HCT116 (cell line): Measurements from ENCODE around the gene FLOT1. TPM values are rescaled to one million over a fixed set of nuclear protein-coding genes. Genes with fewer than 3 reads are reported as not detected.
A peak's percentile ranks its signal among the peaks of the same experiment; 100 is the strongest.

Experiments
- ATAC-seq: fragments of 200-7000 bp; cut with Tn5 transposase; 2 replicates; pipeline ENCODE4 v1.9.1; 2020; ENCODE audit warnings: mild to moderate bottlenecking, moderate library complexity
- BruUV-seq: library from RNA; stranded (reverse); fragments of 400-500 nt; replicated peaks from 2 replicates; lab custom pipeline; 2021; lab: Mats Ljungman, UMichigan
- CTCF ChIA-PET: fragments of 300-600 bp; sonication (Branson Sonifier 250); formaldehyde crosslinking; loops from one replicate; lab custom pipeline; 2021; ENCODE audit warnings: antibody characterized with exemption; lab: Charles Lee
- POLR2A ChIA-PET: fragments of 300-600, 350-600 bp; sonication (Branson Sonifier 250); formaldehyde crosslinking; loops from one replicate; lab custom pipeline; 2021; ENCODE audit warnings: antibody characterized with exemption; lab: Charles Lee
- RAD21 ChIA-PET, 2 experiments: fragments of 300-600 bp; sonication (Branson Sonifier 250); formaldehyde crosslinking; loops; one replicate each; lab custom pipeline; 2023; ENCODE audit warnings: low total read pairs in 2 of 2; ENCODE audit not compliant: uncharacterized antibody in 2 of 2, unreplicated experiment in 2 of 2, low non-redundant PET in 1 of 2; lab: Charles Lee
- DNase-seq: peaks from one replicate; pipeline ENCODE4 v3.0.0-alpha.2; 2010; ENCODE audit warnings: low read depth, low spot score
- H2AFZ ChIP-seq: fragments of 200-600 bp; shearing (Covaris generic), sonication (generic); 2 replicates; pipeline ENCODE4 v1.6.1; 2017; ENCODE audit warnings: low read depth, mixed run types, mixed read lengths, antibody characterized with exemption, low read length; ENCODE audit not compliant: poor library complexity, severe bottlenecking
- H3K27ac ChIP-seq: 2 replicates; pipeline ENCODE4 v1.5.1; 2012; ENCODE audit warnings: low read depth, low read length
- H3K27me3 ChIP-seq: fragments of 200-600 bp; sonication (generic); 2 replicates; pipeline ENCODE4 v1.6.1; 2016; ENCODE audit warnings: mixed run types, low read length, mixed read lengths; ENCODE audit not compliant: insufficient read depth
- H3K36me3 ChIP-seq, 2 experiments: fragments of 200-500 bp in 1 of 2; fragments of 200-600 bp in 1 of 2; sonication (Bioruptor generic) in 1 of 2; sonication (generic) in 1 of 2; 2 replicates each; pipeline versions ENCODE4 v1.5.1 to v1.6.1; 2014 to 2016; ENCODE audit warnings: low read length in 2 of 2, inconsistent platforms in 1 of 2, mixed read lengths in 1 of 2, mixed run types in 1 of 2; ENCODE audit not compliant: insufficient read depth in 2 of 2, control insufficient read depth in 1 of 2
- H3K4me1 ChIP-seq, 2 experiments: fragments of 200-600 bp in 1 of 2; sonication (generic) in 1 of 2; 2 replicates each; pipeline versions ENCODE4 v1.5.1 to v1.6.1; 2012 to 2017; ENCODE audit warnings: low read length in 2 of 2, inconsistent platforms in 1 of 2, mild to moderate bottlenecking in 1 of 2, mixed read lengths in 1 of 2, mixed run types in 1 of 2, moderate library complexity in 1 of 2; ENCODE audit not compliant: insufficient read depth in 2 of 2, control insufficient read depth in 1 of 2
- H3K4me2 ChIP-seq: fragments of 200-600 bp; sonication (generic); 2 replicates; pipeline ENCODE4 v1.6.1; 2017; ENCODE audit warnings: mixed run types, low read length, mixed read lengths
- H3K4me3 ChIP-seq, 2 experiments: fragments of 200-600 bp in 1 of 2; sonication (generic) in 1 of 2; replicated peaks in 1 of 2; 2 replicates each; pipeline ENCODE4 v1.5.1; 2011 to 2016; ENCODE audit warnings: low read length in 2 of 2, control low read depth in 1 of 2, low read depth in 1 of 2, mild to moderate bottlenecking in 1 of 2, mixed read lengths in 1 of 2, mixed run types in 1 of 2
- H3K79me2 ChIP-seq: fragments of 200-600 bp; sonication (generic); 2 replicates; pipeline ENCODE4 v1.6.1; 2017; ENCODE audit warnings: mild to moderate bottlenecking, mixed run types, low read length, moderate library complexity, mixed read lengths; ENCODE audit not compliant: insufficient read depth
- H3K9ac ChIP-seq: fragments of 200-600 bp; sonication (generic); 2 replicates; pipeline ENCODE4 v1.6.1; 2016; ENCODE audit warnings: low read length, mixed read lengths
- H3K9me2 ChIP-seq: fragments of 200-600 bp; sonication (generic), shearing (Covaris generic); 2 replicates; pipeline ENCODE4 v1.6.1; 2017; ENCODE audit warnings: mixed run types, mild to moderate bottlenecking, moderate library complexity; ENCODE audit not compliant: insufficient read depth
- H3K9me3 ChIP-seq, 2 experiments: fragments of 200-500 bp in 1 of 2; fragments of 200-600 bp in 1 of 2; sonication (Bioruptor generic) in 1 of 2; sonication (generic) in 1 of 2; 2 replicates each; pipeline ENCODE4 v1.6.1; 2014 to 2017; ENCODE audit warnings: low read length in 2 of 2, mixed read lengths in 2 of 2, inconsistent platforms in 1 of 2, low read depth in 1 of 2, mild to moderate bottlenecking in 1 of 2, mixed run types in 1 of 2, moderate library complexity in 1 of 2; ENCODE audit not compliant: control insufficient read depth in 1 of 2, insufficient read depth in 1 of 2
- H4K20me1 ChIP-seq: fragments of 200-600 bp; sonication (generic), shearing (Covaris generic); 2 replicates; pipeline ENCODE4 v1.6.1; 2017; ENCODE audit warnings: mixed run types, mild to moderate bottlenecking, moderate library complexity; ENCODE audit not compliant: insufficient read depth
- CEBPB ChIP-seq: IDR thresholded peaks from 2 replicates; pipeline ENCODE4 v1.6.1; 2012; ENCODE audit warnings: low read depth
- EZH2 ChIP-seq: fragments of 200-600 bp; sonication (generic); IDR thresholded peaks from 2 replicates; pipeline ENCODE4 v1.6.1; 2017; ENCODE audit warnings: antibody characterized with exemption, mixed run types
- SIN3A ChIP-seq: IDR thresholded peaks from 2 replicates; pipeline ENCODE4 v1.6.1; 2012; ENCODE audit warnings: low read depth
- TCF7L2 ChIP-seq: IDR thresholded peaks from 2 replicates; pipeline ENCODE4 v1.7.0; 2011; ENCODE audit warnings: borderline replicate concordance, inconsistent platforms; ENCODE audit not compliant: insufficient read depth, insufficient read length; ENCODE audit errors: extremely low read depth
- YY1 ChIP-seq: IDR thresholded peaks from 2 replicates; pipeline ENCODE4 v1.6.1; 2011; ENCODE audit warnings: low read length, low read depth, moderate library complexity, mild to moderate bottlenecking; ENCODE audit not compliant: insufficient replicate concordance; ENCODE audit errors: extremely low read depth
- ZFX ChIP-seq: fragments of 450-650 bp; IDR thresholded peaks from 2 replicates; pipeline ENCODE4 v1.6.1; 2017
- intact Hi-C: fragments of 100-400 bp; cut with micrococcal nuclease; formaldehyde crosslinking; loops from 2 replicates; pipeline ENCODE4 v1.10.0; 2022
- total RNA-seq: library from RNA; stranded (reverse); gene quantifications from one replicate; pipeline ENCODE4 v1.2.1, GENCODE V29; 2021; ENCODE audit not compliant: unreplicated experiment
- TF ChIP-seq, protein P1 (sequence below), 3 experiments: fragments of 200-600 bp in 1 of 3; sonication (generic) in 1 of 3; IDR thresholded peaks in 2 of 3; conservative IDR thresholded peaks in 1 of 3; 2 replicates each; pipeline ENCODE4 v1.5.1; 2012 to 2017; ENCODE audit warnings: low read depth in 2 of 3, low read length in 2 of 3, antibody characterized with exemption in 1 of 3, borderline replicate concordance in 1 of 3, control low read depth in 1 of 3, mild to moderate bottlenecking in 1 of 3, mixed read lengths in 1 of 3, mixed run types in 1 of 3, moderate library complexity in 1 of 3; ENCODE audit not compliant: insufficient read depth in 1 of 3
- TF ChIP-seq, protein P2 (sequence below): IDR thresholded peaks from 2 replicates; pipeline ENCODE4 v1.6.1; 2012; ENCODE audit warnings: low read depth
- TF ChIP-seq, protein P3 (sequence below): IDR thresholded peaks from 2 replicates; pipeline ENCODE4 v1.6.1; 2012

Gene FLOT1
- total RNA-seq, 1 experiment from 2014 or later = 117 TPM

DNA sequence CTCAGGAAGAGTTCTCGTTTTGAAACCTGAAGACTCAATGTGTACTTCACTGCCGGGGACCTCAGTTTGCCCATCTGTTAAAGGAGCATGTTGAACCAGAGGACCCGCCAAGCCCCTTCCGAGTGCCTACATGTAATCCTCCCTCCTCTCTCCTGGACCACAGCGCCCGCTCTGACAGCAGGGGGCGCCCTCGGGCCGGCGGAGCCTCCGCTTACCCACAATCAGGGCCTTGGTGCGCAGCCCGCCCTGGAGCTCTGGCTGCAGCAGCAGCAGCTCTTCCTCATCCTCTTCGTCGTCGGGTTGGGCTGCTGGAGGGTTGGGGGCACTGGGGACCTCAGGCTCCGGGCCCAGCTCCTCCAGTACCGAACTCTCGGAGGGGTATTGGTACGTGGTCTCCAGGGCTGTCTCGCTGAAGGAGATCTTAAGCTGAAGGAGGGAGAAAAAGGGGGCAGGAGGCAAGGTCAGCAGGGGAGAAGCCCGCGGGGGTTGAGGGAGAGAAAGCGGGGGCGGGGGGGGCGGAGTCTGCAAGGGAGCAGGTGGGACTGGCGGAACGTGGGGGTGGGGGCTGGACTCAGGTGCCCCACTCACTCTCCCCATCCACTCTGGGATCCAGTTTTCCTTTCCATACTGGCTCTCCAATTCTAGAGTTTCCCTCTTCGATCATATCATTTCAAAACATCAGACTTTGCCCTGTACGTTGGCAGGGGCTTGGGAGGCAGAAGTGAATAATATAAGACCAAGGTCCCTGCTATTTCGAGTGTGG, 63.3 kb downstream of the FLOT1 start:
- ATAC-seq = peak; percentile 85
- Histone ChIP-seq H3K36me3 (peaks cover 9 to 19% of the 10 kb centered on the region in 2 experiments; a peak in 3 of 4 replicates), H3K4me1 (peaks cover 22 to 34% of the 10 kb centered on the region in 2 experiments), H3K79me2 (peaks cover 35% of the 10 kb centered on the region), H2AFZ (no peak overlapping the region), H3K4me2 (peak overlapping the region; percentile 36), H4K20me1 (no peaks in the 10 kb centered on the region), H3K9me2 (no peaks in the 10 kb centered on the region), H3K27ac (0 out of 2 replicates have a peak overlapping the region, but pooled peaks have one; percentile 8), H3K9me3 (no peaks in the 10 kb centered on the region), H3K9ac (0 out of 2 replicates have a peak overlapping the region, but pooled peaks have one; percentile 19), H3K4me3 (no peak overlapping the region), H3K27me3 (no peaks in the 10 kb centered on the region)
- ChIA-PET RAD21 (interaction anchor here (1.0 to 2.0 kb wide), 4 partner anchors 44 to 52 kb away, joined by 3 to 22 read pairs (median 12); no protein-coding TSS in a partner anchor), CTCF (interaction anchor here (0.6 to 3.9 kb wide), 16 partner anchors 8 to 688 kb away, joined by 3 to 70 read pairs (median 6); partner anchors contain the start of genes MDC1, NRM and TUBB), POLR2A (interaction anchor here (0.7 to 2.6 kb wide), 6 partner anchors 8 to 82 kb away, joined by 4 to 15 read pairs (median 6); partner anchors contain the start of gene MDC1)
- no TSS peak for BruUV-seq
- no peak for DNase-seq
- TF ChIP-seq YY1 (peak; percentile 61), CEBPB (no peak), SIN3A (no peak), TCF7L2 (no peak), EZH2 (no peak), ZFX (no peak)
- TF ChIP-seq, protein P1, sequence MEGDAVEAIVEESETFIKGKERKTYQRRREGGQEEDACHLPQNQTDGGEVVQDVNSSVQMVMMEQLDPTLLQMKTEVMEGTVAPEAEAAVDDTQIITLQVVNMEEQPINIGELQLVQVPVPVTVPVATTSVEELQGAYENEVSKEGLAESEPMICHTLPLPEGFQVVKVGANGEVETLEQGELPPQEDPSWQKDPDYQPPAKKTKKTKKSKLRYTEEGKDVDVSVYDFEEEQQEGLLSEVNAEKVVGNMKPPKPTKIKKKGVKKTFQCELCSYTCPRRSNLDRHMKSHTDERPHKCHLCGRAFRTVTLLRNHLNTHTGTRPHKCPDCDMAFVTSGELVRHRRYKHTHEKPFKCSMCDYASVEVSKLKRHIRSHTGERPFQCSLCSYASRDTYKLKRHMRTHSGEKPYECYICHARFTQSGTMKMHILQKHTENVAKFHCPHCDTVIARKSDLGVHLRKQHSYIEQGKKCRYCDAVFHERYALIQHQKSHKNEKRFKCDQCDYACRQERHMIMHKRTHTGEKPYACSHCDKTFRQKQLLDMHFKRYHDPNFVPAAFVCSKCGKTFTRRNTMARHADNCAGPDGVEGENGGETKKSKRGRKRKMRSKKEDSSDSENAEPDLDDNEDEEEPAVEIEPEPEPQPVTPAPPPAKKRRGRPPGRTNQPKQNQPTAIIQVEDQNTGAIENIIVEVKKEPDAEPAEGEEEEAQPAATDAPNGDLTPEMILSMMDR (IDR thresholded peaks at IDR 0.05 in 2 of 3, conservative IDR thresholded peaks at IDR 0.05 in 1 of 3; ENCODE audit: borderline replicate concordance in 1 of 3, insufficient read depth in 1 of 3, low read depth in 2 of 3, low read length in 2 of 3) = peak in 2 of 3 experiments; percentile 96; a peak in 4 of 6 replicates
- TF ChIP-seq, protein P2, sequence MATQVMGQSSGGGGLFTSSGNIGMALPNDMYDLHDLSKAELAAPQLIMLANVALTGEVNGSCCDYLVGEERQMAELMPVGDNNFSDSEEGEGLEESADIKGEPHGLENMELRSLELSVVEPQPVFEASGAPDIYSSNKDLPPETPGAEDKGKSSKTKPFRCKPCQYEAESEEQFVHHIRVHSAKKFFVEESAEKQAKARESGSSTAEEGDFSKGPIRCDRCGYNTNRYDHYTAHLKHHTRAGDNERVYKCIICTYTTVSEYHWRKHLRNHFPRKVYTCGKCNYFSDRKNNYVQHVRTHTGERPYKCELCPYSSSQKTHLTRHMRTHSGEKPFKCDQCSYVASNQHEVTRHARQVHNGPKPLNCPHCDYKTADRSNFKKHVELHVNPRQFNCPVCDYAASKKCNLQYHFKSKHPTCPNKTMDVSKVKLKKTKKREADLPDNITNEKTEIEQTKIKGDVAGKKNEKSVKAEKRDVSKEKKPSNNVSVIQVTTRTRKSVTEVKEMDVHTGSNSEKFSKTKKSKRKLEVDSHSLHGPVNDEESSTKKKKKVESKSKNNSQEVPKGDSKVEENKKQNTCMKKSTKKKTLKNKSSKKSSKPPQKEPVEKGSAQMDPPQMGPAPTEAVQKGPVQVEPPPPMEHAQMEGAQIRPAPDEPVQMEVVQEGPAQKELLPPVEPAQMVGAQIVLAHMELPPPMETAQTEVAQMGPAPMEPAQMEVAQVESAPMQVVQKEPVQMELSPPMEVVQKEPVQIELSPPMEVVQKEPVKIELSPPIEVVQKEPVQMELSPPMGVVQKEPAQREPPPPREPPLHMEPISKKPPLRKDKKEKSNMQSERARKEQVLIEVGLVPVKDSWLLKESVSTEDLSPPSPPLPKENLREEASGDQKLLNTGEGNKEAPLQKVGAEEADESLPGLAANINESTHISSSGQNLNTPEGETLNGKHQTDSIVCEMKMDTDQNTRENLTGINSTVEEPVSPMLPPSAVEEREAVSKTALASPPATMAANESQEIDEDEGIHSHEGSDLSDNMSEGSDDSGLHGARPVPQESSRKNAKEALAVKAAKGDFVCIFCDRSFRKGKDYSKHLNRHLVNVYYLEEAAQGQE = no peak
- TF ChIP-seq, protein P3, sequence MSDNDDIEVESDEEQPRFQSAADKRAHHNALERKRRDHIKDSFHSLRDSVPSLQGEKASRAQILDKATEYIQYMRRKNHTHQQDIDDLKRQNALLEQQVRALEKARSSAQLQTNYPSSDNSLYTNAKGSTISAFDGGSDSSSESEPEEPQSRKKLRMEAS = no peak
- intact Hi-C loops = loop anchor here (1.0 to 5.0 kb wide), 5 partner anchors 43 to 408 kb away; no protein-coding TSS in a partner anchor
